ENCODE measurements around the gene DNM1. TPM values are rescaled to one million over a fixed set of nuclear protein-coding genes. Genes with fewer than 3 reads are reported as not detected.
A peak's percentile ranks its signal among the peaks of the same experiment; 100 is the strongest.

The DNM1 gene
- total RNA-seq, 2 experiments from 2014 or later = 0.35 to 1.8 TPM

DNA sequence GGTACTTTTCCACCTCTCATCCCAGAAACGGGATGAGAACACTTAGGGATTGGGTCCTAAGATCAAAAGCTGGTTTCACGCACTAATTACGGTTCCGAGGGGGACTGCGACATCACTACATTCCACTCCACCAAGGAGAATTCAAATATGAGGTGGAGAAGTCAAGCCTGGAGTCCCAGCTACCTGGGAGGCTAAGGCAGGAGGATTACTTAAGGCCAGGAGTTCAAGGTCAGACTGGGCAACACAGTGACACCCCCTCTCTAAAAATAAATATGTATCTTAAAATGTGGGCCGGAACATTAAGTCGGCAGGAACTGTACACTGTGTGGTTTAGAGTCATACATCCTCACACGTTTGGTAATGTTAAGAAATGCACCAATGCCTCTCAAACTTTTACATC, 71.1 kb downstream of the DNM1 start:
- CTCF ChIA-PET (ENCODE audit: unreplicated experiment) = no interaction called here
- BruUV-seq (replicated peaks) = no TSS peak

DNA sequence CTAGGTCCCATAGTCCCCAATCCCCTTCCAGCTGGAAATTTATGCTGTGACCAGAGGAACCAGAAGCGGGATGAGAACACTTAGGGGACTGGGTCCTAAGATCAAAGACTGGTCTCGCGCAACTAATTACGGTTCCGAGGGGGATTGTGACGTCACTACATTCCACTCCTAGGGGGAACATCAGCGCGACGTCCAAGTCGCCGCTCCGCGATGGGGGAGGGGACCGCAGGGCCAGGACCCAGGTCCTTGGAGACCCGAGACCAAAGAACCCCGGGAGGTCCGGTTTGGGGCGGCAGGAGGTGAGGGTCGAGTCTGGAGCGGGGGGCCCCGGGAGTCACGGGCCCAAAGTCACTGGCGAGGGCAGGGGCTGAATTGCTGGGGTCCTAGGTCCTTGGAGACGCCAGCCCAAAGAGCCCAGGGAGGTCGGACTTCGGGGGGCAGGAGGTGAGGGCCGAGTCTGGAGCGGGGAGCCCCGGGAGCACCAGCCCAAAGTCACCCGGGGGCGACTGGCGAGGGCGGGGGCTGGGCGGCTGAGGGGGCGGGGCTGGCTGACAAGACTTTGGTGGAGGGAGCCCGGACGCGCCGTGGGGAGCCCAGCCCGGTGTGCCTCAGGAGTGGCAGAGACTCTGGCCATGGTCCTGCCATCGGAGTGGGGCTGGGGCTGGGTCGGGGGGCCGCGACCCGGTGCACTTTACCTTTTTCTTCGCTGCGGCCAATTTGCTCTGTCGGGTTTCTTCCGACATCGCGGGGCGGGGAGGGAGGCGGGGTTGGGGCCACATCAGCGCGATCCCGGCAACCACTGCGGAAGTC, 72.2 kb downstream of the DNM1 start, which contains the start of gene GOLGA2:
GOLGA2 (minus strand) TSS at position 810 of the 810 bp plus-strand sequence; CDS start at position 779, 31 bp downstream.
- Histone ChIP-seq H3K4me1 (ENCODE audit: insufficient read depth, low read length, poor library complexity, severe bottlenecking) (peaks cover 16% of the 10 kb centered on the region), H3K4me3 (ENCODE audit: low read depth, low read length, poor library complexity, severe bottlenecking) (peak within 1 kb of the TSS; percentile 97), H3K9me2 (ENCODE audit: insufficient read depth, low read length) (no peaks in the 10 kb centered on the region), H3K9me3 (ENCODE audit: low read length) (no peaks in the 10 kb centered on the region), H3K4me2 (ENCODE audit: low read length) (peak within 1 kb of the TSS; percentile 100), H3K79me2 (ENCODE audit: insufficient read depth, low read depth, low read length) (peaks cover 9% of the 10 kb centered on the region; the same call in 1 of the 2 replicates), H3K36me3 (ENCODE audit: insufficient read depth, low read length) (peaks cover 20% of the 10 kb centered on the region; the same call in 1 of the 2 replicates), H4K20me1 (ENCODE audit: insufficient read depth, low read length) (no peaks in the 10 kb centered on the region), H3K27ac (ENCODE audit: low read depth, low read length, poor library complexity, severe bottlenecking) (peak within 1 kb of the TSS; percentile 10), H2AFZ (ENCODE audit: low read length) (peak within 1 kb of the TSS; percentile 85)
- CTCF ChIA-PET (ENCODE audit: unreplicated experiment) = interaction anchor here (1.0 kb wide), 1 partner anchor 66 kb away, joined by 5 read pairs; no protein-coding TSS in a partner anchor
- POLR2A ChIA-PET = interaction anchor here (0.6 to 1.2 kb wide), 7 partner anchors 7 to 188 kb away, joined by 3 to 6 read pairs (median 3); no protein-coding TSS in a partner anchor
- BruUV-seq (replicated peaks) = no TSS peak
- no peak for TF ChIP-seq EZH2phosphoT487 (IDR thresholded peaks at IDR 0.05; ENCODE audit: borderline replicate concordance, low read depth, low read length)
- TF ChIP-seq, protein P1, sequence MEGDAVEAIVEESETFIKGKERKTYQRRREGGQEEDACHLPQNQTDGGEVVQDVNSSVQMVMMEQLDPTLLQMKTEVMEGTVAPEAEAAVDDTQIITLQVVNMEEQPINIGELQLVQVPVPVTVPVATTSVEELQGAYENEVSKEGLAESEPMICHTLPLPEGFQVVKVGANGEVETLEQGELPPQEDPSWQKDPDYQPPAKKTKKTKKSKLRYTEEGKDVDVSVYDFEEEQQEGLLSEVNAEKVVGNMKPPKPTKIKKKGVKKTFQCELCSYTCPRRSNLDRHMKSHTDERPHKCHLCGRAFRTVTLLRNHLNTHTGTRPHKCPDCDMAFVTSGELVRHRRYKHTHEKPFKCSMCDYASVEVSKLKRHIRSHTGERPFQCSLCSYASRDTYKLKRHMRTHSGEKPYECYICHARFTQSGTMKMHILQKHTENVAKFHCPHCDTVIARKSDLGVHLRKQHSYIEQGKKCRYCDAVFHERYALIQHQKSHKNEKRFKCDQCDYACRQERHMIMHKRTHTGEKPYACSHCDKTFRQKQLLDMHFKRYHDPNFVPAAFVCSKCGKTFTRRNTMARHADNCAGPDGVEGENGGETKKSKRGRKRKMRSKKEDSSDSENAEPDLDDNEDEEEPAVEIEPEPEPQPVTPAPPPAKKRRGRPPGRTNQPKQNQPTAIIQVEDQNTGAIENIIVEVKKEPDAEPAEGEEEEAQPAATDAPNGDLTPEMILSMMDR (conservative IDR thresholded peaks at IDR 0.05; ENCODE audit: low read length) = no peak
- intact Hi-C loops (cut with micrococcal nuclease; ENCODE audit: unreplicated experiment) = loop anchor here (5.0 kb wide), 1 partner anchor 47 kb away; the partner anchor contains the start of genes COQ4 and TRUB2
- no peak for DNase-seq (ENCODE audit: low spot score)

More for the DNA sequence above, 71.1 kb downstream of the DNM1 start:
- no peak for DNase-seq (ENCODE audit: low spot score)
- Histone ChIP-seq H3K4me2 (ENCODE audit: low read length) (peak overlapping the region; percentile 100), H3K79me2 (ENCODE audit: insufficient read depth, low read depth, low read length) (peaks cover 9% of the 10 kb centered on the region; the same call in 1 of the 2 replicates), H3K36me3 (ENCODE audit: insufficient read depth, low read length) (peaks cover 20% of the 10 kb centered on the region; the same call in 1 of the 2 replicates), H3K4me3 (ENCODE audit: low read depth, low read length, poor library complexity, severe bottlenecking) (no peak overlapping the region), H3K27ac (ENCODE audit: low read depth, low read length, poor library complexity, severe bottlenecking) (no peak overlapping the region), H3K9me3 (ENCODE audit: low read length) (no peaks in the 10 kb centered on the region), H4K20me1 (ENCODE audit: insufficient read depth, low read length) (no peaks in the 10 kb centered on the region), H2AFZ (ENCODE audit: low read length) (no peak overlapping the region), H3K9me2 (ENCODE audit: insufficient read depth, low read length) (no peaks in the 10 kb centered on the region), H3K4me1 (ENCODE audit: insufficient read depth, low read length, poor library complexity, severe bottlenecking) (peaks cover 16% of the 10 kb centered on the region)
- intact Hi-C loops (cut with micrococcal nuclease; ENCODE audit: unreplicated experiment) = no loop called here
- TF ChIP-seq, protein P1 (conservative IDR thresholded peaks at IDR 0.05; ENCODE audit: low read length) = no peak
- no peak for TF ChIP-seq EZH2phosphoT487 (IDR thresholded peaks at IDR 0.05; ENCODE audit: borderline replicate concordance, low read depth, low read length)
- POLR2A ChIA-PET = no interaction called here
